ENCODE data around the gene RSPH9.

The RSPH9 gene

DNA sequence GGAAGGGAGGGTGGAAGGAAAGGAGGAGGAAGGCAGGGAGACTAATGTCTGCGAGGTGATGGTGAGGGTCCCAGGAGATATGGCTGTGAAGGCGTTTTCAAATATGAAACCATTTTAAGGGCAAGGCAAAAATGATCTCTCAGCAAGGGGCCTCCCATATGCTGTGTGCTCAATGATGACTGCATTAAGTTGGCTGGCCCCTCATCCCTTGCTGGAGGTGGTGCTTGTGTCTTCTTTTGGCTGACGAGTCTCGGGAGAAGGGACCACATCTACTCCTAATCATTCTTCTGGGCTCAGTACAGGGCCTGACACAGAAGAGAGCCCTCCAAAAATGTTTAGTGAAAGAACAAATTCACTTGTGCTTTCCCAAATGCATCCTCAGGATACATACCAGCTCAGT, 65.7 kb downstream of the RSPH9 start:
- DNase-seq (ENCODE audit: low read depth, low spot score): no peak

DNA sequence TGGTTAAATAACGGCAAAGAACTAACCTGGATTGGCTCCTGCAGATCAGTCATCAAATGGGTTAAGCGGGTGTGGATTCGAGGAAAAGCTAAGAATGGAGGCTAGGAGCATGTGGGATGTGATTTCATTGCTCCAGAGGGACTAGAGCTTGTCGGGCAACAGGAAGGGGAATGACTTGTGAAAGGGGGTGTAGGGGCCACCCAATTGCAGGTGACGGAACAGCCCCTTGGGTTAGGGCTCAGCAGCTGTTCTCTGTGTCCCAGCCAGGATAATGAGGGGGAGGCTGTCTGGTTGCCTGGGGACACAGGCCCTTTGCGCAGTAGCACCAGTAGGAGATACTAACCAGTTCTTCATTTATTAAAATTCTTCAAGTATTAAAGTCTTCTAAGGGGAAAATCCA, 67.7 kb downstream of the RSPH9 start:
- DNase-seq (ENCODE audit: low read depth, low spot score): no peak

DNA sequence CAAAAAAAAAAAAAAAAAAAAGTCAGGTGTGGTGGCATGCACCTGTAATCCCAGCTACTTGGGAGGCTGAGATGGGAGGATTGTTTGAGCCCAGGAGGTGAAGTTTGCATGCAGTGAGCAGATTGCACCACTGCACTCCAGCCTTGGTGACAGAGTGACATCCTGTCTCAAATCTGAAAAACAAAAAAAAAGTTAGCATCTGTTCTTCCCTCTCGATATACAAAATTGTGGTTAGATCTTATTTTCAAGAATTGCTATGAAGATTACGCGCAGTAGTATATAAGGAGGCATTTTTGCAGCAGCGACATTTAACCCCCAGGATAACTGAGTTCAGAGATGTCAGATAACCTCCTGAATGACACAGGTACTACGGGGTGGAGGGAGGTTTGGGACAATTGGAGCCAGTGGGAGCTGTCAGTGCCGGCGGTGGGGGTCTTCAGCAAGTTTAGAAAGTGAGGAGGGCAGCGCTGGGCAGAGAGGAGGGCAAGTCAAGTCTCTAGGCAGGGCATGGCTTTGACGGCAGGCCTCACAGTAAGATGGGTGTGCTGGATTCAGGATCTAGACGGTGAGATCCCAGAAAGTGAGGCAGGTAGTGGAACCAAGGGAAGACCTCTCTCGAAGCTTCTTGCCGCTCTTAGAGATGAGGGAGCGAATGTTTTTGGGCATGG, 68.9 kb downstream of the RSPH9 start:
- DNase-seq (ENCODE audit: low read depth, low spot score): no peak

DNA sequence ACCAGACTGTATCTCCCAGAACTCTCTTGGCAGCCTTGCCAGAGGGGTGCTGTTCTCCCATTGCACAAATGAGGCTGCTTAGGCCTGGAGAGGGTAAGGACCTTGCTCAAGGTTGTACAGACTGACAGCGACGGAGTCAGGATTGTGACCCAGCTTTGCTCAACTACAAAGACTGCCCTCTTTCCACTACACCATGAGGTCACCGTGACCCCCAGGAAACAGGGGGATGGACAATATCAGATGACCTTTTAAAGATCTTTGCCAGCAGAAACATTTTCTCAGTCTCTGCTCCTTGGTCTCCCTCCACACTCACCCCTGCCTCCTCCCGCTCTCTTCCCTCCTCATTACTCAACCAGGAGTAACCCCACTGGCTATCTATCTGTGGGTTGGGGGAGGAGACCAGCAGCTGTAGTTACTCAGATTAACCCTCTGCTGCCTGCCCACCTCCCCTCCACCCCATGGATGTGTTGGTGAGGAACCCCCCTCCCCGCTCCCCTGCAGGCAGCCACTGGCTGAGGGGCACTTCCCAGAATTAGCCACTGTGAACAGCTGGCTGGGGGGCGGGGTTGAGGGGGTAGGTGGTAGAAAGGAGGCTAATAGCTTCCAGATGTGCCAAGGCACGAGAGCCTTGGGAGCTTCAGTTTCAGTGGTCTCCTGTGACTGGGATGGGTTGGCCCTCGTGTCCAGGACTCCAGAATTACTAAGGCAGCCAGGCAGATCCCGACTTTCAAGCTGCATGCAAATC, 69.6 kb downstream of the RSPH9 start:
- no peak for DNase-seq (ENCODE audit: low read depth, low spot score)

DNA sequence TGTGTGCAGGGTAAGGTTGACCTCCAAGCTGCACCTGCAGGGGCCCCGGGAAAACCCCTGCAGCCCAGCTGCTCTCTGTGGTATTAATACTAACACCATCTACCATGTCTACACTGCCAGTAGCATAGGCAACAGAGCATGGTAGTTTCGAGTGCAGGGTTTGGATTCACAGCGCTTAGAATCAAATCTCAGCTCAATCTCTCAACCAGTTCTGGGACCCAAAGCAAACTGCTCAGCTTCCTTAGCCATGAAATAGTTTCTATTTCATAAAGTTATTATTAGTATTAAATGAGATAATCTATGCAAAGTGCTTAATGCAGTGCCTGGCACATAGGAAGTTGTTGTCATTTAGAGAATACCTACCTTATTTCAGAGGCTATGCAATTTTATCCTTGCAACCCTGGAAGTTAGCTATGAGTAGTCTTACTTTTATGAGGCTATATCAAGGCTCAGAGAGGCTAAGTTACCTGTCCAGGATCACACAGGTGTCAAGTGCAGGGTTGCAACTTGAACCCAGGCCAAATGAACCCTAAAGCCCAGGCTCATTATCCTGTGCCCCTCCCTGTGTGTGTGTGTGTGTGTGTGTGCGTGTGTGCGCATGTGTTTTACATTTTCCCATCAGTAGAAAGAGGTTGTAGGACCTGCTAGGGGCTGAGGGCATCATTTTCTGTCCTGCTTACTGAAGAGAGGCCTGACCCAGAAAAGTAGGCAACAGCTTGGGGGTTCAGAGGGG, 70.4 kb downstream of the RSPH9 start:
- no peak for DNase-seq (ENCODE audit: low read depth, low spot score)

DNA sequence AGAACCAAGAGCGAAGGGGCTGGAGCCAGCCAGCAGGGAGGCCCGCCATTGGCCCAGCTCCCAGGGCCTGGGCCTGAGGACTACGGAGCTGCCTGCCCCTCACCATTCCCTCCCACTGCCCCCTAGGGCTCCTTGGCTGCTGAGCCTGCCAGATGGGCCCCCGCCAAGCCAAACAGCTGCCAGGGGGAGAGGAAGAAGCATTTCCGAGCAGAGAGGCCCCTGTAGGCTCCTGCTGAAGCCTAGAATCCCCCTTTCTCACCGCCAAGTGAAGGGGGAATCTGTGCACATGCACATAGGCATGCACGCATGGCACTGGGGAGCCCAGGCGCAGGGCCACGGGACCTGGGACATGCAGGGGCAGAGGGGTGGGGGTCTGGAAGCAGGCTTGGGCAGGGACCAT, 71.3 kb downstream of the RSPH9 start:
- DNase-seq (ENCODE audit: low read depth, low spot score): no peak

DNA sequence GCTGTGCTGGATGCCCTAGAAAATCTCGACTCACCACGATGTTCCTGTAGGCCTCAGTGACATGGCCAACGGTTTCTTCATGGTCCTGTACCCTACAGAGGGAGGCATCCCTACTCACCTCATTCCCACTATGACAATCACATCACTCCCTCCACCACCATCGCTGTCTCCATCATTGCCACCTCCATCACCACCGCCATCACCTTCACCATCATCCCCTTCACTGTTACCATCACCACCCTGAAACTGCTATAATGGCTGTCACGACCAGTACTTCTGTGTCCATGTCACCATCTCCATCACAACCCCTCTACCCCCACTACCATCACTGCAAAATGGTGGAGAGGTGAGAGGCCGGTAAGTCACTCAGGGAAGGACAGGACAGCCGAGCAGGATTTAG, 72.6 kb downstream of the RSPH9 start:
- DNase-seq (ENCODE audit: low read depth, low spot score): no peak

DNA sequence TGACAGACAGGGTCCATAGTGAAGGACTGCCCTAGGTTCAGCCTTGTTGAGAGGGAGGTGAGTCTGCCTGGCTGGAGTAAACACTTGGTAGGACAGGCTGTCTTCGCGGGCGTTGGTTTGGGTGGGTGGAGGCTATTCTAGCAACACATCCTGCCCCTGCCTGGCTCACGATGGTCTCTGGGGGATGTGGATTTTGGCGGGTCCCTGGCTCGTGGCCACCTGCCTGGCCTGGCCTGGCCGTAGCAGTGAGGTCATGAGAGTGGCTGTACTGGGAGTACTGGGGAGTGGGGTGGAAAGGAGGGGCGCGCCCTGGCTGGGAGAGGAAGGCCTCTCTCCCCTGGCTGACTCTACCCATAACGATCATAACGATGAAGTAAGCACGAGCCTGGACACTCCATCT, 73.0 kb downstream of the RSPH9 start:
- no peak for DNase-seq (ENCODE audit: low read depth, low spot score)

DNA sequence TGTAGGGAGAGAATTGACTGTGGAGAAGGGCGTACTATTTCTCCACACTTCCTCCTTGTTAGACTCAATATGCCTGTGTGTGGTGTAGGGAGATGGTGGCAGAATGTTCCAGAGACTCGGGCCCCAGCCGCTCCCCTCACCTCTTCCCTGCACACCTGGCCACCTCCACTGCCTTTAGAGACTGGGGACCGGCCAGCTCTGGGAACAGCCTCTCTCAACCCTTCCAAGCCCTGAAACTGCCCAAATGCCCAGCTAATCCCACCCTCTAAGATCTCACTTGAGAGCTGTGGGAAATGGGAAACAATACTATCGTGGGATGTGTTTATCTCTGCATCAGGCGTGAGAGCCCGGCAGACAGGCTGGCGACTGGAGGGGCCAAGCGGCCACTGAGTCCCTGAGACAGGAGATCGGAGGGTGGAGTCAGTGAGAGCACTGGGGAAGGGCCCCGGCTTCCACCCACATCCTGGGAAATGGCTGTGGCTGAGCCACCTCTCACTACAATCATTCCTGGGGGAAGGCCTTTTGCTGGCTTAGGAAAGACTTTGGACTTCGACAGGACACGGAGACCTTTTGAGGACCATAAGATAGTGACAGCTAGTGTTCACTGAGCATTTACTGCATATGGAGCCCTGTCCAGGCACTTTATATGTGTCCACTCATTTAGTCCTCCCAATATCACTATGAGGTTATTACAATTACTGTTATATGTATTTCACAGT, 73.7 kb downstream of the RSPH9 start:
- no peak for DNase-seq (ENCODE audit: low read depth, low spot score)

DNA sequence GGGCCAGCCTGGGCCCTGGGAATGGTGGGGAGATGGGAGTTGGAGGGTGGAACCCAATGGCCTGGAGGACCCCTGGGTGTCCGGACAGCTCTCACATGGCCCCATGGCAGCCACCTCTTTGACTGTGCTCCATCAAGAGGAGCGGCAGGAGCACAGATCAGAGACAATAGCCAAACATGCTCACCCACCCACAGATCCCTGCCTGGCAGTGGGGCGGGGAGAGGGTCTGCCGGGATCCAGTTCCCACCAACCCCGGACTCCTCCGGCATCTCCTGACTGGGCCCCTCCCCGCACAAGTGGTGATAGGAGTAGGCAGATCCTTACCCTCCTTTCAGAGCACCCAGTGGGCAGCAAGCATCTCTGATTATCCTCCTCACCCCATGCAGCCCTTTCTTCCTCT, 74.7 kb downstream of the RSPH9 start:
- DNase-seq (ENCODE audit: low read depth, low spot score): no peak

DNA sequence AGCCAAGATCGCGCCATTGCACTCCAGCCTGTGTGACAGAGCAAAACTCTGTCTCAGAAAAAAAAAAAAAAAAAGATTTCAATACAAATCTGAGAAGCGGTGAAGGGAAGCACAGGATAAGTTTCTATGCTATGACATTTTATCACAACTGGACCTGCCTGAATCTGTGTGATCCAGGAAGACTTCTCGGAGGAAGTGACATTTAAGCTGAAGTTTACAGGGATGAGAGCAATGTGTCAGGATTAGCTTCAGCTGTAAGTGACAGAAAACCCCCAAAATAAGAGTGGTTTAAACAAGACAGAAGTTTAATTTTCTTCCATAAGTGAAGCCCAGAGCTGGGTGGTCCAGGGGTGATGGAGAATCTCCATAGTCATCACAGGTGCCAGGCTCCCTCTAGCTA, 76.2 kb downstream of the RSPH9 start:
- no peak for DNase-seq (ENCODE audit: low read depth, low spot score)
